GM19099 (cell line): ENCODE measurements around the gene LRRC28.

Experiments
- POLR2A ChIP-seq: IDR thresholded peaks from 3 replicates; pipeline ENCODE4 v1.6.1; 2011; ENCODE audit warnings: low read depth; ENCODE audit not compliant: insufficient read length; ENCODE audit errors: extremely low read depth

Gene LRRC28

GRCh38 chr15:99385005-99385669, 133.9 kb downstream of the LRRC28 start:
- TF ChIP-seq POLR2A: no peak

DNA sequence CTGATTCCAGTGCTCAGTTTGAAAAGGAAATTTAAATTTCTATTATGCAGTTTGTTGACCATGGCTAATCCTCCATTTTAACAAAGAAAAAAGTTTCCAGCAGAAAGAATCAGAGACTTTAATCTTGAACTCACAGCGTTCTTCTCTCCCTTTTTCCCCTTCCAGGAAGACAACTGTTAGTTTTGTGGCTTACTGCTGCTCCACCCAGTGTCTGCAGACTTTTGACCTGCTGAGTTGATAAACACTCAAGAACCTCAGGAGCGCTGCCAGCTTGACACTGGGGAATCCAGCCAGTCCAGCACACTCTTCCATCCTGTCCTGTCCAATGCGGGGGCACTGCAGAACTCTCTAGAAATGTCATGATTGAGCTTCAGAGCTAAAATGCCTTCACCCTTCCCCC, 134.6 kb downstream of the LRRC28 start:
- no peak for TF ChIP-seq POLR2A

- no peak for TF ChIP-seq POLR2A
These were observed 135.1 kb downstream of the LRRC28 start for GRCh38 chr15:99386391-99386790.

DNA sequence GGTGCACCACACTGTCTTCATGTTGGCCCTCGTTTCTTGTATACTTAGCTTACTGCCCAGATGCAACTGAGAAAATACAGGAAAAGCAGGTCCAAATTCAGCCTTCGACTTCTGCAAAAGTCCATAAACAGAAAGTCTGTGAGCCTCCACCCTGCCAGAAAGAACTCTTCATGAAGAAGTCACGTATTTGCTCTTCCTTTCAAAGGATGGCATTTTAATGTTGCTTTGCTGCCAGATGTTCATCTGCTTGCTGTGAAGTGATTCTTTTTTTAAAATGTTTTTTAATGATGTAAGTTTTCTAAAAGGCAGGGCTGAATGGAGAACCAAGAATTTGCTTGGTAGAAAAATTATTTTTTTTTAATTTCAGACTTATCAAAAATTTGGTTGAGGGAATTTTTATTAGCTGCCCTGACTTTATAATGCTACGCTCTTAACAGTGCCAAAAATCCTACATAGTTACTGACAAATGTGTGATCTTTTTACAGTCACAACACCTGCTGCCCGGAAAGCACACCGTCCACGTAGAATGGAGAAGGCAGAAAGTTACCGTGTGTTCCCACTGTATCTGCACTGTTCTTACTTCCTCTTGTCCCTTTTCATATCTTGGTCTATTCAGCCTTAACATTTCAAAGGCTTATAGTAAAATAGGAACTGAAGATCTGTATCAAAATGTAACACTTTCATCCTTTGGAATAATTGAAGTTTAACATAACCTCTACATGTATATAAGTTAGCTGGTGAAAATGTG, 136.3 kb downstream of the LRRC28 start:
- TF ChIP-seq POLR2A: no peak

GRCh38 chr15:99390667-99391066, 139.4 kb downstream of the LRRC28 start:
- TF ChIP-seq POLR2A: no peak

DNA sequence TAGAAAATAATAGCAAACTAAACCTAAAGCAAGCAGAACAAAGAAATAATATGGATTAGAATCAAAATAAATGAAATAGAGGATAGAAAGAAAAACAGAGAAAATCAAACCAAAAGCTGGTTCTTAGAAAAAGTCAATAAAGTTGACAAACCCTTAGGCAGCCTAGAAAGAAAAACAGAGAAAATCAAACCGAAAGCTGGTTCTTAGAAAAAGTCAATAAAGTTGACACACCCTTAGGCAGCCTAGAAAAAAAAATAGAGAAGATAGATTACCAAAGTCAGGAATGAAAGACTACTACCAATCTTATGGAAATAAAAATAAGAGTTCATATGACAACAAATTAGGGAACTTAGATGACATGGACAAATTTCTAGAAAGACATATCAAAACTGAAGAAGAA, 142.4 kb downstream of the LRRC28 start:
- no peak for TF ChIP-seq POLR2A

GRCh38 chr15:99396375-99396774, 145.1 kb downstream of the LRRC28 start:
- no peak for TF ChIP-seq POLR2A

DNA sequence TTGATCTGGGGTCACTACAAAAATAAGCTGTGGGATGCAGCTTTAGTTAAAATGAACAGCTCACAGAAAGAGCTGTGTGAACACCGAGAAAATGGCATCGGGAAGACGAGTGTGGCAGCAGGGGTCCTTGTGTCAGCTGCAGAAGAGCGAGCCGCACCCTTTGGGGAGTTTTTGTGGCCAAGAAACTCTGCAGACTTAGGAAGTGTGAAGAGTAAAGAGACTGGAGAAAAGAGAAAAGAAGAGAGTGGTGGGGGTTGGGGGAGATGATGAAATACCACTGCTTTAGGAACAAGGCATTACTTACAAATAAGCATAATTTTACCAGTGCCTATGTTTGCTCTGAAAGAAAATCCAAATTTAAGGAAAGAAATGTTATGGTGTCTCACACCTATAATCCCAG, 147.8 kb downstream of the LRRC28 start:
- TF ChIP-seq POLR2A: no peak

GRCh38 chr15:99399618-99400017, 148.3 kb downstream of the LRRC28 start:
- TF ChIP-seq POLR2A: no peak

DNA sequence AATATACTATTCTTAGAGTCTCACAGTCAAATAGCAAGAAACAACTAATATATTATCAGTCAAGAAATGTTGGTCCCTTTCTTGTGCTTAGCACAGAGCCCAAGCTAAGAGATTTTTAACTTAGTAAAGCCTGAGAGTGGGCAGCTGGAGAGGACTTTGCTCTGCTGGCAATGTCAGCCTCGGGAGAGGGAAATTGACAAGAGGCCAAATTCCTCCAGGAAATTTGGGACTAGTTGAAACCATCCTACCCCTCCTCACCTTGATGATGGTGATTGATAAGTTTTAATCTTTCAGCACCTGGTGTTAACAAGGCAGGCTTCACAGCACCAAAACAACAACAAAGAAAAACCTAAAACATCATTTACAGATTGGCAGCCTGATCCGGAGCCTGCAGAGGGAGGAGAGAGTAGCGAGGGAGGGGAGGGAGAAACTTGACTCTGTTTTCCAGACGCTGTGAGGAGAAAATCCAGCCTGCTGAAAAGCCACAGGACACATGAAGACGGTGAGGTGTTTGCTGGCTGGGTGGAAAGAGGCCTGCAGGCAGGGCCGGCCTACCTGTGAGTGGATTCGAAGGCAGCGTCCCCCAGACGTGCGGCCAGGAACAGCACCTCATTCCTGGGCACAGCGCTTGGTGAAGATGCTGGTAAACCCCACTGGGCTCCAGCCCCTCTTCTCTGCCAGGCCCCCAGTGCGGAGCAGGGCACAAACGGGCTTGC, 150.9 kb downstream of the LRRC28 start:
- TF ChIP-seq POLR2A: no peak

GRCh38 chr15:99403597-99403996, 152.3 kb downstream of the LRRC28 start:
- TF ChIP-seq POLR2A: no peak

GRCh38 chr15:99404454-99404853, 153.2 kb downstream of the LRRC28 start:
- no peak for TF ChIP-seq POLR2A

- no peak for TF ChIP-seq POLR2A
These were observed 154.8 kb downstream of the LRRC28 start for GRCh38 chr15:99406120-99406519.

- no peak for TF ChIP-seq POLR2A
These were observed 155.6 kb downstream of the LRRC28 start for GRCh38 chr15:99406716-99407487.

DNA sequence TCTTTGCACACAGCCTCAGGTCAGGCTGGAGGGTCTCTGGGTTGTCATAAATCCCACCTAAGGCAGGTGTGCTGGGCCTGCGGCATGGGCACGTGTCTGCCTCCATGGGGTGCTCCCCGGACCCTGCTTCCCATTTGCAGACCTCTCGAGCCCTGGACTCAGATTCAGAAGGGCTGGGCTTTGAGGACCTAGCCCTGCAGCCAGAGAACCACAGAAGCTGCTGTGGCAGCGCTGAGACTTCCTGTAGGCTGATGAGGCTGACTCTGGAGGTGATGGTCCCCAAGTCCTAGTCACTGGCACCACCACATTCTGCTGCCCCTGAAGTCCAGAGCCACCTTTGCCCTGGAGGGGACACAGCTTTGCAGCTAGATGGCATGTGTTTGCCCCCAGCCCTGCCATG, 156.4 kb downstream of the LRRC28 start:
- TF ChIP-seq POLR2A: no peak
